NK-92 treated with Interleukin-12 subunit alpha and Interleukin-12 subunit beta, amount 100 ng/mL, for 24 hours (cell line): Measurements from ENCODE around the gene MKI67.
A peak's percentile ranks its signal among the peaks of the same experiment; 100 is the strongest.
"Not testable (repeated sequence)": the region's sequence is repeated elsewhere in the genome, so short reads cannot be mapped to it uniquely, and the experiment has no call there.

Source experiments
- DNase-seq: peaks from one replicate; lab custom pipeline; 2025; lab: John Stamatoyannopoulos, UW

The MKI67 gene

DNA sequence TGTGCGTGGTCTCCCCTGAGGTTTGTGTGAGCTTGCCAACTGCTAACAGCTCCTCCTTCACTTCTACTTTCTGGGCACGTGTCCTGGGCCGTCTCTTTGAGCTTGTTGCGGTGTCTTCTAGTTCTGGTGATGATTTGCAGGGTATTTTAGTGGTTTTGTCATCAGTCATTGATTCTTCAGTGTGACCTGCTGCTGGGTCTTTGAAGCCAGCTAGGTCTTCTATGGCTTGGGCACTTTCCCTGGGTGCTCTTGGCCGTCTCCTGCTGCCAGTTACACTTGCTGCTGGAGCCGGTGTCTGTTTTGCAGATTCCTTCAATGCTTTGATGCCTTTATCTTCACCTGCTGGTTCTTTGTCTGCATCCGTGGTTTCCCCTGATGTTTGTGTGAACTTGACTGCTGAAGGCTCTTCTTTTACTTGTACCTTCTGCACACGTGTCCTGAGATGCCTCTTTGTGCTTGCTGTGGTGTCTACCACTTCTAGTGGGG, 23.0 kb downstream of the MKI67 start:
- no peak for DNase-seq

DNA sequence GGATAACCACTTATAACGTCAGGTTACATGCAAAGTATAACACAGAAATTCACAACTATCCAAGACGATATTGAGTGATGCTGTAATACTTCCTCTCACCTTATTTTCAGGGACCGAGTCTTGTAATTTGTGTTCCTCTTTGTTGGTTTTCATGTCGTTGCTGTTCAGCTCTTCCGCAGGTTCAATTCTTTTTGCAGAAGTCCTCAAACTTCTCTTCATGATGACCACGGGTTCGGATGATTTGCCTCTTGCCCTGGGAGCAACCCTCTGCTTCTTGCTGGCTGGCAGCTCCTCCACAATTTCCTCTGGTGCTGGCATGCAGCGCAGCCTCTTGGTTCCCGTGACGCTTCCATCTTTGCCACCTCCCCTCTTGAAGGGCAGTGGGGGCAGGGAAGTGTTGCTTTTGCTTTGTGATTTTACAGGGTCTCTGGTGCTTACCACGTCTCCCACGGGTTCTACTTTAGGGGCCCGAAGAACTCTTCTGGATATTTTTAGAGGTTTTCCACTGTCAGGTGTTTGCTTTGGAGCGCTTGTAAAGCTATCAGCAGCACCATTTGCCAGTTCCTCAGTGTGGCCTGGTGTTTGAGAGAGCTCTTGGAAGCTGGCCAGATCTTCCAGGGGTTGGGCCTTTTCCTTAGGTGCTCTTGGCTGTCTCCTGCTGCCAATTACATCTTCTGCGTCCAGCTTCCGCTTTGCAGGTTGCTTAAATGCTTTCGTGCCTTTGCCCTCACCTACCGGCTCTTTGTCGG, 23.6 kb downstream of the MKI67 start:
- no peak for DNase-seq

DNA sequence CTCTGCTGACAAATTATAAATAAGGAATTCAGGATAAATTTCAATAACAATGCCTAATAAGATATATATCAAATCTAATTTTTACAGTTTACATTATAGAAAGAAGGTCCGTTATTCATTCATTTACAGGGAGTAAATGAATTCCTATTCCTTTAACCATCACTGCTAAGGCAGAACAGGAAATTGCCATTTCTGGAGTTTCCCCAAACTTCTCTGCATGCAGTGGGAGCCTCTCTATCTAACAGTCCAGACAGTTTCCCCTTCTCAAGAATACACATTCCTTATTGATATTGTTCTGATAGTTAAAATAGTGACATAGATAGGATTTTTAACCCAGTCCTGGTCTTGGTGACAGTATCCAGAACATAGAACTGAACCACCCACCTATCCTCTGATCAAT, 24.3 kb downstream of the MKI67 start:
- no peak for DNase-seq

DNA sequence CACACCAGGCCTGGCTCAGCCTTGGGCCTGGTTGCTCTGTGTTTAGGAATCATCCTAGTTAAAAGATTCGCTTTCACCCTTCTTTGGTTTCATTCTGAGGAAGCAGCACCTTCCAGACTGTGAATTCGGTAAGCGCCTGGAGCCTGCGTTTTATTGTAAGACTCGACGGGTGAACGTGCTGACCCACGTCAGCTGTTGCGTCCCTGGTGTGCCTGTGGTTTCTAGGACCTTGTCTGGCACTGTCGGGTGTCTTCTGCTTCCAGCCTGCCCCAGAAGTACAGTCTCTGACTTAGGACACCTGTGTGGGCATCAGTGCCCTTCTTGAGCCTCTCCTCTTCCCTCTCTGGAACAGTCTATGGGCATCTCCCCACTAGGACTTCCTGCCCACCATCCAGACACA, 26.3 kb downstream of the MKI67 start:
- no peak for DNase-seq

DNA sequence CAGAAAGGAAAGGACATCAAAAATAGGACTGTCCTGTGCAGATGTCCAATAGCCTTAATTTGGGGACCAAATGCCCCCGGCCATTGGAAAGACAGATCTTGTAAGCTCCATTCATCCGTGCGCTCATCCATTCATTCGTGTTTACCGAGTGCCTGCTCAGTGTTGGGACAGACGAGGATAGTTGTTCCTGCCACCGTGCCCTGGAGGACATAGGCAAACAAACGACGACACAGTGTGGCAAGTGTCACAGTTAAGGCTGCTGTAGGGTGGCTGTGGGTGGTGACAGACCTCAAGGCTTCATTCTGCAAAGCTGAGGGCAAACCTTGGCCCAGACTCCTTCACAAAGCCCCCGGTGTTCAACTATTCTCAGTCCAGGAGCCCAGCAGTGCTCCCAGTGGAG, 27.6 kb downstream of the MKI67 start:
- DNase-seq: no peak

DNA sequence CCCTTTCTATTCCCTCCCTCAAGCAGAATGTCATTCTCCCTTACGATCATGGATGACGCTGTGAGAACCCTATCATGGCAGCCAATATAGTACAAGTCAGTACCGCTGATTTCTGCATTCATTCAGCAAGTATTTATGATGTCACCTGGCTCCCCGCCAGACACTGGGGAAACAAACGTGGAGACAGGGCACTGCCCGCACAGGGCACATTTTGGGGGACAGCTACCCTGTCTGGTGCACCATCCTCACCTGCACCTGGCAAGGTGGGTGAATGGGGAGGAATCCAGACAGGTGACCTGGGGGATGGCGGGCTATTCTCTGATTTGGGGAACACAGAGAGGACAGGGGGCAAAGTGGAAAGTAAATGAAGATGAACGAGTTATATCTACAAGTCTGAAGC, 28.4 kb downstream of the MKI67 start:
- DNase-seq: no peak

DNA sequence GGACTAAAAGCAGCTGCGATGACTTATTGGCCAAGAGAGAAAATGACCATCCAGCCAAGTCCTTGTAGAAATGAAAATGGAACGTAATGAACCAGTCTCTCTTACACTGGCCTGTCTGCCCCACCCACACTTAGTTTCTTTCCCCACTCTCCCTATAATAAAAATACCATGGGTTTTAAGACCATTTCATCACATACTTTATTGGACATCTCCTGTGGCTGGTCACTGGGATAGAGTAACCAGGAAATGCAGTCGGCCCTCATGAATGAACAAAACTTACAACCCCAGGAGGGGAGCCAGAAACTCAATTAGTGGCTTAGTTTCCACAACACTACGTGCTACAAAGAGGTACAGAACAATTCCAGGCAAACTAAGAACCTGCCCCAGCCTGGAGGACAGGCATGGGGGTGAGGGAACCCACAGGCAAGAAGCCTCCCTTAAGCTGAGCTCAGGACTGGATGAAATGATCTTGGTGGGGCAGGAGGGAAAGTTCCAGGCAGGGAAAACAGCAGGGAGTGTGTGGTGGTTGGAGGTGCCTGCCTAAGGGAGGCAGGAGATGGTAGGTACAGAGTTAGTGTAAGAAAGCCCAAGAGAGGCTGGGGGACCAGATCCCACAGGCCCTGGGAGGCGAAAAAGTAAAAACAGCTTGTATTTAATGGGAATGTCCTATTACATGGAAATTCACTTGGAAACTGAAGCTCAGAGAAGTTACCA, 29.6 kb downstream of the MKI67 start:
- DNase-seq: no peak

DNA sequence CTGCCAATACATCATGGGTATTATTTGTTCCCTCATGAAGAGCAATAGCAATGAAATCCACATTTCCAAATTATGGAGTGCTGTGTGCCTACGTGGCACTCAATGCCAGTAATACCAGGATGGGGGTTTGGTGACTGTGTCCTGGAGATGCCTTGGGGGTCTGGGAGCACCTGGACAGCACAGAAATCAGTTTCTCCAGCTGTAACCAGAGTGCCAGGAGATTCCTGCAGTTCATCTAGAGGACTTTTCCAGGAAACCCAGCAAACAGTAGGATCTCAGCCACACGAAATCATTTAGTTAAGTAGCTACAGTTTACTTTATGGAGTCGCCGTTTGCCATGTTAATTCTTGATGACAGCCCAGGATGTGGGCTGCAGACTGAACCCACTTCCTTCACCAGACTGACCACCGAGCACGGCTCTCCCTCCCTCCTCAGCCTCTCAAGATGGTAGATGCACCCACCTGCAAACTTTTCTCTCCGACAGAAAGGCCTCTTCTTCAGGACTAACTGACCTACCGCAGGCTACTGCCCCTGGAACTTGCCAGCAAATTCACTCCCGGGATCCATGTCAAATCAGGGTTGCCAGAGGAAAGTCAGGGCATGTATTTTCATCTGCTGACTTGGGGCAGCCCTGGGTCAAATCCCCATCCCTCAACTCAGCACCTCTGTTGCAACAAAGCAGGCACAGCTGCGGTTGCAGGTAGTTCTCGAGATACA, 30.3 kb downstream of the MKI67 start:
- no peak for DNase-seq

DNA sequence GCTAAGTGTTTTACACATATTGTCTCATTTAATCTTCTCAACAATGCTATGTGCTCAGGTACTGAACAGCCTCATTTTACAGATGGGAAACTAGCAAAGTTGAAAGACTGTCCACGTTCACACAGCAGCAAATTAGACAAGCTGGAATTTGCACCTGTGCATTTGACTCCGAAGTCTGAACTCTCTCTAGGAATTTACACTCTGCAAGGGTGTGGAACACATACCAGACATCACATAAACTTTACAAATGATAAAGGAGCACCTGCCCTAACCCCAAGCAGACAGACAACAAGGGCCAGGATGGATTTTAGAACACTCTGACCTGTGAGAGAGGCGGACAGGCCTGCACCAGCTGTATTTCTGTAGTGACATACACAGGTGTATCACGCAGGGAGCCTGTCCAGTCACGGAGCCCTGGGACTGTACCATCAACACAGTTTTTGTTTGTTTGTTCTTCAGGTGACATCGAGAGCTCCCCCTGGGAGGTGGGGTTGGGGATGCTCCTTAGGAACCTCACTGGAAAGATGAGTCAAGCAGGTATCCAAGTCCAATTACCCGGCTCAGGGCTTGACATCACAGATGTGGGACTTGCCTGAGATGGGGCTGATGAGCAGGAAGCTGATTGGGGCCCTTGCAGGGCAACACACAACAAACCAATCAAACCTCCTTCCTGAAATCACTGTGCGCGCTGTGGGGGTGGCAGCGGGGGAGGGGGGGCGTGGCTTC, 31.0 kb downstream of the MKI67 start:
- DNase-seq: peak; percentile 9

DNA sequence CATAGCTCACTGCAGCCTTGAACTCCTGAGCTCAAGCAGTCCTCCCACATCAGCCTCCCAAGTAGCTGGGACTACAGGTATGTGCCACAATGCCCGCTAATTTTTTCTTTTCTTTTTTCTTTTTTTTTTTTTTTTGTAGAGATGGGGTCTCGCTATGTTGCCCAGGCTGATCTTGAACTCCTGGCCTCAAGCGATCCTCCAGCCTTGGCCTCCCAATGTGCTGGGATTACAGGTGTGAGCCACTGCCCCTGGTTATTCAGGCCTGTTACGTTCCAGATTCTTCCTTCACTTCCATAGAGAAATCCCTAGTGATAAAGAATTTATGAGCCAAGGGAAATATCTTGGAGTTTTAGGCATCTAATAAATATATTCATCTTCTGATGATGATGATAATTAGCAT, 31.6 kb downstream of the MKI67 start:
- DNase-seq: not testable (repeated sequence)

DNA sequence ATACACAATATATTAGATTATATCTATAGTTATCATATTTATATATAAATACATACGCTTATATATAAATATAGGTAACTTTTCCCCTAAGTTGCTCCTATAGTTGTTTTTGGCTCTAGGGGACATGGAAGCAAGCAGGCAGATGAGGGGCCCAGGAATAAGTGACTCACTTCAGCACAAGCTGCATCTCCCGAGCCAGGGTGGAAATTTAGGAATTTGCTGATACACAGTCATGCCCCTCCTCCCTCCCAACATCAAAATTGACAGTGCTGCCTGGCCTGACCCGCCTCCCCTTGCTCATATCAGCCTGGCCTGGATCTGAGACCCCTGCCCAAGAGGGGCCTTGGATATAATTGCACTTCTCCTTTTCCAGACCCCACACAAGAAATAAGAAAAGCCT, 33.8 kb downstream of the MKI67 start:
- no peak for DNase-seq

DNA sequence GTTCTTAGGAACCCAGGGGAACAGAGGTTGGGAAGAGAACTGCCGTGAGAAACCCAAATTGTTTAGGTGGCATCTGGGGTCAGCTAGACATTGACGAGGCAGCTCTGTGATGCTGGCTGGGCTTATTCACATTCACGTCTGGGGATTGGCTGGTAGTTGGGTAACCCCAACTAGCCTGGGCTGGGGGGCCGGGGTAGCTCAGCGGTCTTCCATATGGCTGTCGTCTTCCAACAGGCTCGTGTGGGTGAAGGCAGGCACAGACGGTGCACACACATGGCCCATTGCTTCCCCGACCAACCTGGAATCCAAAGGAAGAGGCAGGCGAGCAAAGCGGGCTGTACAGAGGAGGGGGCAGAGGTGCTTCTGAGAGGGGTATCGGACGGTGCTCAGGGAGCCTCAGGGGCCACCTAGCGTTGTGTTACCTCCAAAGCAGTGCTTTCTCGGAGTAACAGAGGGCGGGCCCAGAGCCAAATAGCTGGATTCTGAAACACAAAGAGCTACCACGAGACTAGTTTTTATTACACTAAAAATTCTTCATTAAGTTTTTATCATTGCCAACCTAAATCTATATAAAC, 34.5 kb downstream of the MKI67 start:
- no peak for DNase-seq

DNA sequence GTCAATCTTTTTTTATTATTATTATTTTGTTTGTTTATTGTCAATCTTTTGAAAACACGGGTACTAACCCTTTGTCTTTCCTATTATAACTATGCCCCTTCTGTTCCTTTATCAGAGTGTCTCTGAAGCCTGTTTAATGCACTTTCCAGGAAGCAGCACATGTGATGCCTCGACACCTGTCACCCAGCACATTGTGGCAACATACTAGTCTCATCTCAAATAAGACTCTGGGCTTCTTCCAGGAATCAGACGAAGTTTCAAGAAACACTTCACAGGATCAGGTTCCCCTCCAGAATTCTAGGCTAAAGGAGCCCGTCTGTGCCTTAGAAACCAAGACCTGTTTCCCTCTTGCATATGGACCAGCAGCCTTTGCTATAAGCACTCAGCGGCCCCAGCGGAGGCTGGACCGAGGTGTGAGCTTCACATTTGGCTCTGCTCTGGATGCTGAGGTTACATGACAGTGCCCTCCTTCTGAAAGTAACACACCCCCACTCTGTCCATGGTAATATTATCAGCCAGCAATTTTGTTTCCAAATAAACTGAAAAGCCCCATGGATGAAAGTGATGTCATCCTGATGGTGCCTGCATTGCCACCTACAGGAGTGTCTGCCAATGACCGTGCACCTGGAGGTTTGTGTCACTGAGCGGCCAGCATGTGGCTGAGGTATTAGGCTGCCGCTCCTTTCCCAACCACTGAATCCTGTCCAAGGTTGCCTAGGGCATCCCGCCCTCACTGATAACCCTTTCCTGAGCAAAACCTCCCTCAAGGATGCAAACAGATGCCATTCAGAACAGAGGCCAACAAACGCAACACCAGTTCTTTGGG, 38.1 kb downstream of the MKI67 start:
- no peak for DNase-seq

DNA sequence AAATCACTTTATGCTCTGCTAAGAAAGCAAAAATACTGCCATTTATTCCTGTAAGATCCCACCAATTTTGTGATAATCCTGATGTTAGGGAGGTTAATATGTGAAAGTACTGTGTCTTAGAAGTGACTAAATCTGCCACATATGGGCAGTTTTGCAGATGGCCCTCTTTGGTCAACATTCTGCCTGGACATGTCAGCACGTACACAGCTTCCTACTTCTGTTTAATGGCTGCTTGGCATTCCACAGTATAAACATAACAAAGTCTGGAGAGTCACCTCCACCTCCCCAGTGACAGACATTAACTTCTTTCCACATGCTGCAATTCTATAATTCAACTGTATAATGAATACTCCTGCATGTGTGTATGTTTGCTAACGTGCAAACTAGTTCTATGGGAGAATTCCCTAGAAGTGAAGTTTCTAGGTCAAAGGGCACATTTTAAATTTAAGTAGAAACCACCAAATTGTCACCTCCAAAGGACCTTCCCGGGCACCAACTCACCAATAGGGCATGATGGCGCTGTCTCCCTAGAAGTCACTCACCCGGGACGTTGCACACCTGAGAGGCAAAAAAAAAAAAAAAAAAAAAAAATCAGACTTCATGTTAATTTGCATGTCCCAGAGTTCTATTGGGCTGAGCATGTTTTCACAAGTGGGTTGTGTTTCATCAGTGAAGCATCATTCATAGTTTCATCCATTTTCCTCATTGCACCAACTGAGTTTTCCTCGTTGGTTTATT, 38.9 kb downstream of the MKI67 start:
- DNase-seq: no peak

DNA sequence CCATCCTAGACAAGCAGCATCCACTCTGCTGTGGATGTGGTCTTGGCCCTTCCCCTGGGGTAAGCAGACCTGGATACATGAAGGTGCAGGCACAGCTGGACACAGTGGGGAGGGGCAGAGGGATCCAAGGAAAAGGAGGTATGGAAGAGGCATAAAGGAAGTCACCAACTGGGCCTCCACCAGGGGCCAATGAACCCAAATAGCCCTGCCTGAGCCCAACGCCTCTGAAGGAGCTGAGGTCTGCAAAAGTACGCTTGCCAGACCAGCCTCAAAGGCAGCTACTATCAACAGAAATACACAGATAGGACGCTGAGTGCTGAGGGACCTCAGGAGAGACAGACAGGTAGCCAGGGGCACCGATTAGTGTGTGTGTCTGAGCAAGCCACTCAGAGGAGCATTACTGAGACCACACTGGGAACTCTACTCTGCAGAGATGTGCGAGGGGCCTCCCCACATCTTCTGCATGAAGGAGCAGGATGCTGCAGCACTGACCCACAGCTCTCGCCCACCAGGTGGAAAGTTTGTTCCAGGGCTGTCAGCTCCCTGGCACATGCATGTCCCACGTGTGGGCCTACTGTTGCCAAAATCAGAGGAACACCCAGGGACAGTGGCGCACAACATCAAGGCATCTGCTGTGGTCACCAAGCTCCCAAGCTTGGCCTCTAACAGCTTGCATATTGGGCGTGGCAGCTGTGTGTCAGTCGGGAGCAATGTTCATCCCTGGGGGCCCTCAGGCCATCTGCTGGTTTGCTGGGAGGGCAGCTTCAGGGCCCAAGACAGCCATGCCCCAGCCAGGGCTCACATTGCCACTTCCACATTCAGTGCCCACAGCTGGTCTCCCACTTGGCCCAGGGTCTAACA, 40.0 kb downstream of the MKI67 start:
- no peak for DNase-seq

DNA sequence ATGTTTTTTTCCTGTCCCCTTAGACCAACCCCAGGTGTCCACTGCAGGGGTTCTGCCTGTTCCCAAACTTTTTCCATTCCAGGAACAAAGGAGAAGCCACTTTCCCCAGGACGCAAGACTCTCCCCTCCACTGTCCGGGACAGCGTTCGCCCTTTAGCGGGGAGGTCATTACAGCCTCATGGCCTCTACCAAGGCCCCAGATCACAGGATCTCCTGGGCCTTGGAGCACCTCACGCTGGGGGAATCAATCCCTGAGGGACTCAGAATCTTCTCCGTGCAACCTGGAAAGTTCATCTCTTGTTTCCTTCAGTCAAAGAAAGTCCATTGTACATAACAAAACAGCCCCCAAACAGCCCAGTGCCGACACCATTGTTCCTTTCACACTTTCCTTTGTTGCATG, 41.2 kb downstream of the MKI67 start:
- no peak for DNase-seq

DNA sequence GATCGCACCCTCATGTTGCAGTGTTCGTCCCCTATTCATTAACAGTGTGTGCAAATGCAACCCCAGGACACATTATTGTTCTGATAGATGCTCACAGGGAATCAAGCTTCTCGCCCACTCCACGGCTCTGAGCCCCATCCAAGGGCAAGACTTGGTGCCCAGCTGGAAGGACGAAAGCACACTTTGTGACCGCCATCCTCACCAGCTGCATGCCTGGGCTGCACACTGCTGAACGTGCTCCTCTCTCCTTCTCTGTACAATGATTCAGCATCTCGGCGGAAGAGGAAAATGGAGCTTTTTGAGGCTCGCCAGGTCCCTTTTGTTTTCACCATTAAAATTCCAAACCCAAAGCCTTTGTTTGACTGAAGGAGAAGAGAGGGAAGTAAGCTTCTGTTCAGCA, 41.9 kb downstream of the MKI67 start:
- DNase-seq: no peak

DNA sequence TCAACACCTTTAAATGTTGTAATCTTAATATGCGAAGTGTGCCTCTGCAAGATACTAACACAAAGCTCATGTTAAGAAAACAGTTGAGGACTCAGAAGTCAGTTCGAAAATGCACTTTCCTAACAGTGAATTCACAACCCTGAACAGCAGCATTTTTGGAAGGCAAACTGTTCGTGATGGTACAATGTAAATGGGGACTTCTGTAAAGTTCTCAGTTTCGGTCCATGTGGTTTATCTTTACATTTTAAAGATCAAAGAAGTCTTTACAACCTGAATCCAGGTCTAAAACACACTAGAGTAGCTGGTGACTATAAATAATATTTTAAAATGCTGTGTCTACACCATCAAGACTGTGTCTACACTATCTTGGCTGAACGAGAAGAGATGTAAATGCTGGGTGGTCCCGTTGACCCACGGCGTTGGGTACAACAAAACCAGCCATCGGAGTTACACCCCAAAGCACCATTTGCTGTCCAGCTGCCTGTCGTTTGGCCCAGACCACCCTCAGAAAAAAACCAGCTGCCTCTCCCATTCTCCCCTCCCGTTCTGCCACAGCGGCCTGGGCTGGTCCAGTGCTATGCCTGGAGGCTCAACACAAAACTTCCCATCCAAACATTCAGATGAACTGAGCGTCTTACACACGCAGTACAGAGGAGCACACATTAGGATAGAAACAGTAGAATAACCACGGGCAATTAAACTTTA, 42.9 kb downstream of the MKI67 start:
- DNase-seq: no peak

DNA sequence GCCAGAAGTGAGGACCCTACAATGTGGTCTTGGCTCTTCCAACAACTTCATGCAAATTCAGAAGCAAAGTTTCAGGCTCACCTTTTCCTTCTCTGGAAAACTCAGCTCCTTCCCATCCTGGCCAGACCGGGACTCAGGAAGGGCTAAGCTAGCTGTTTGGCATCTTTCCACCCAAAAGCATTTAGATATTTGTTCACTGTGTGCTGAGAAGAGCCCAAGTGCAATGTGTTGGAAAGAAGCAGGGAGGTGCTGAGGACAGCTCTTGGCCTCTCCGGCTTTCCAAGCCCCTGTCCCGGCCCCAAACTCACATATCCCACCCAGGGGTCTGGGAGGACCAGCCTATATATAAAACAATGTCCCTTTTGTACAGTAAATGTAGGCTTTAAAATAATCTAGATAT, 44.5 kb downstream of the MKI67 start:
- no peak for DNase-seq
